Ureter (tissue), 1 donor: ENCODE results near the gene DOCK2. TPM values are rescaled to one million over a fixed set of nuclear protein-coding genes. Genes with fewer than 3 reads are reported as not detected.
"Not testable (repeated sequence)": the region's sequence is repeated elsewhere in the genome, so short reads cannot be mapped to it uniquely, and the experiment has no call there.

Experiments
- DNase-seq: peaks from one replicate; pipeline ENCODE4 v3.0.0-alpha.2; 2020; ENCODE audit warnings: low spot score
- total RNA-seq: library from RNA; stranded (reverse); gene quantifications from one replicate; pipeline ENCODE4 v1.2.4, GENCODE V29; 2023
- donor health status: DM: yes; HTN: yes; CAD: no.

The DOCK2 gene
- total RNA-seq, 1 donor from 2014 or later, result 22.4 TPM

GRCh38 chr5:169637549-169638121 is 560 bp downstream of the DOCK2 start:
- no peak for DNase-seq

GRCh38 chr5:169641253-169641652 is 4.2 kb downstream of the DOCK2 start:
- no peak for DNase-seq

GRCh38 chr5:169646856-169647255 is 9.8 kb downstream of the DOCK2 start:
- no peak for DNase-seq

GRCh38 chr5:169647566-169647965 is 10.5 kb downstream of the DOCK2 start:
- no peak for DNase-seq

- DNase-seq, result no peak
These were observed 11.7 kb downstream of the DOCK2 start for GRCh38 chr5:169648725-169649310.

- no peak for DNase-seq
These were observed 12.4 kb downstream of the DOCK2 start for GRCh38 chr5:169649486-169649885.

- DNase-seq, result no peak
These were observed 13.7 kb downstream of the DOCK2 start for GRCh38 chr5:169650701-169651331.

GRCh38 chr5:169651526-169651925 is 14.5 kb downstream of the DOCK2 start:
- DNase-seq, result no peak

- DNase-seq, result no peak
These were observed 15.0 kb downstream of the DOCK2 start for GRCh38 chr5:169652057-169652456.

- DNase-seq, result no peak
These were observed 16.0 kb downstream of the DOCK2 start for GRCh38 chr5:169653091-169653490.

GRCh38 chr5:169655353-169655752 is 18.3 kb downstream of the DOCK2 start:
- DNase-seq, result no peak

- DNase-seq, result no peak
These were observed 19.2 kb downstream of the DOCK2 start for GRCh38 chr5:169656125-169656901.

- DNase-seq, result no peak
These were observed 20.1 kb downstream of the DOCK2 start for GRCh38 chr5:169657127-169657526.

GRCh38 chr5:169662451-169662850 is 25.4 kb downstream of the DOCK2 start:
- not testable (repeated sequence) for DNase-seq

- DNase-seq, result no peak
These were observed 26.5 kb downstream of the DOCK2 start for GRCh38 chr5:169663537-169663936.

- DNase-seq, result no peak
These were observed 29.3 kb downstream of the DOCK2 start for GRCh38 chr5:169666365-169666764.

GRCh38 chr5:169667896-169668674 is 31.0 kb downstream of the DOCK2 start:
- no peak for DNase-seq

GRCh38 chr5:169668732-169669131 is 31.7 kb downstream of the DOCK2 start:
- no peak for DNase-seq

- no peak for DNase-seq
These were observed 33.9 kb downstream of the DOCK2 start for GRCh38 chr5:169670769-169671525.

- DNase-seq, result no peak
These were observed 45.0 kb downstream of the DOCK2 start for GRCh38 chr5:169682026-169682425.

GRCh38 chr5:169686137-169686536 is 49.1 kb downstream of the DOCK2 start:
- DNase-seq, result no peak
